NB4 (cell line): Measurements from ENCODE around the gene SSR1.
A peak's percentile ranks its signal among the peaks of the same experiment; 100 is the strongest.
"Not testable (repeated sequence)": the region's sequence is repeated elsewhere in the genome, so short reads cannot be mapped to it uniquely, and the experiment has no call there.

Experiments
- CTCF ChIP-seq: IDR thresholded peaks from one replicate; pipeline ENCODE4 v1.5.1; 2012; ENCODE audit warnings: low read depth, low read length
- MYC ChIP-seq: IDR thresholded peaks from 2 replicates; pipeline ENCODE4 v1.6.1; 2011; ENCODE audit warnings: low read depth, low read length
- POLR2A ChIP-seq: IDR thresholded peaks from 2 replicates; pipeline ENCODE4 v1.6.1; 2011; ENCODE audit warnings: mild to moderate bottlenecking; ENCODE audit not compliant: insufficient read length; ENCODE audit errors: extremely low read depth
- TF ChIP-seq, protein P1 (sequence below): IDR thresholded peaks from 2 replicates; pipeline ENCODE4 v1.6.1; 2011; ENCODE audit warnings: low read depth, low read length

DNA sequence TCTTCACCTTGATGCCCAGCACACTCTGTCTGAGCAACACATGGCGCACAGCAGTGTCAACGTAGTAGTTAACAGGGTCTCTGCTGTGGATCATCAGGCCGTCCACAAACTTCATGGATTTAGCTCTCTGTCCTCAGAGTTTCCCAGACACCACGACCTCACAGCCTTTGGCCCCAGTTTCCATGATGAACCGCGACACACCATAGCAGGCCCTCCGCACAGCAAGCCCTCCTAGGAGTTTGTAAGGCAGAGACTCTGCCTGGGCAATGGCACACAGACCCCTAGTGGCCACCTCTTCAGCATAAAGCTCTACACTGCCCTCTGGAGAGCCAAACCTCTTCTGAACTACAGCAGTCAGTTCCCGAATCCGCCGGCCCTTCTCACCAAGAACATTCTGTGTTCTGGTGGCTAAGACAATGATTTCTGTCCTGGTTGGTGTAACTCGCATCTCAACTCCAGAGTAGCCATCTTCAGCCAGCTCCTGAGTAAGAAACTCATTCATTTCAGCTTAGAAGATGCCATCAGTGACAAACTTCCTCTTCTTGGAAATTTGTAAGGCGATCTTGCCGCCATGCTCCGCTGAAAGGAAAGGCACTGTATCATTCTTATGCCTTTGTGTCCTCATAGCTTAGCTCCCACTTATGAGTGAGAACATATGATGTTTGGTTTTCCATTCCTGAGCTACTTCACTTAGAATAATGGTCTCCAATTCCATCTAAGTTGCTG, 26.2 kb upstream of the SSR1 start:
- peak; percentile 87 for TF ChIP-seq CTCF
- TF ChIP-seq, protein P1, sequence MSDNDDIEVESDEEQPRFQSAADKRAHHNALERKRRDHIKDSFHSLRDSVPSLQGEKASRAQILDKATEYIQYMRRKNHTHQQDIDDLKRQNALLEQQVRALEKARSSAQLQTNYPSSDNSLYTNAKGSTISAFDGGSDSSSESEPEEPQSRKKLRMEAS: not testable (repeated sequence)
- not testable (repeated sequence) for TF ChIP-seq POLR2A, MYC
